Liver (tissue), 3 donors: ENCODE results near the gene OGDHL.

Source experiments
- ATF3 ChIP-seq: IDR thresholded peaks from 2 replicates; pipeline ENCODE4 v1.6.1; 2016; ENCODE audit warnings: antibody characterized with exemption
- CTCF ChIP-seq: fragments of 150-350 bp; IDR thresholded peaks from 2 replicates; pipeline ENCODE4 v1.5.1; 2017; ENCODE audit warnings: improper control_type of control experiment, low read depth, low read length; ENCODE audit not compliant: missing input control
- RAD21 ChIP-seq, 2 donors: IDR thresholded peaks; 2 replicates each; pipeline ENCODE4 v1.6.1; 2016; ENCODE audit warnings: antibody characterized with exemption in 2 of 2, mild to moderate bottlenecking in 2 of 2
- donor health status: healthy.
- donor health status: healthy.

- no peak for TF ChIP-seq CTCF
- TF ChIP-seq RAD21 (IDR thresholded peaks at IDR 0.05): no peak
- no peak for TF ChIP-seq ATF3
Observed at GRCh38 chr10:49744924-49745605, 17.1 kb downstream of the OGDHL start.
